Colon (tissue), 2 donors: Measurements from ENCODE around the gene INTS14.

Source experiments
- FAIRE-seq: peaks from 2 replicates; lab custom pipeline; 2012; peaks lifted over from hg19 to GRCh38; lab: Jason Lieb, UNC
- donor health status: control.
- donor health status: control.

INTS14 gene

GRCh38 chr15:65610871-65611718 lies at the start of gene INTS14:
TSS of gene INTS14 (minus strand) at chr15:65611131. CDS start at chr15:65607380, 3,751 bp downstream.
- FAIRE-seq = no peak

- FAIRE-seq = no peak
Observed at GRCh38 chr15:65659502-65660052, 48.6 kb upstream of the INTS14 start.

- no peak for FAIRE-seq
Observed at GRCh38 chr15:65655457-65655856, 44.5 kb upstream of the INTS14 start.

GRCh38 chr15:65655026-65655425 lies 44.1 kb upstream of the INTS14 start:
- FAIRE-seq = no peak

- FAIRE-seq = no peak
Observed at GRCh38 chr15:65653801-65654521, 43.0 kb upstream of the INTS14 start.

- FAIRE-seq = no peak
Observed at GRCh38 chr15:65653341-65653740, 42.4 kb upstream of the INTS14 start.

GRCh38 chr15:65651831-65652749 lies 41.2 kb upstream of the INTS14 start:
- no peak for FAIRE-seq

GRCh38 chr15:65651042-65651322 lies 40.1 kb upstream of the INTS14 start:
- FAIRE-seq = no peak

GRCh38 chr15:65650312-65651041 lies 39.5 kb upstream of the INTS14 start:
- no peak for FAIRE-seq

- FAIRE-seq = no peak
Observed at GRCh38 chr15:65646486-65646885, 35.6 kb upstream of the INTS14 start.

GRCh38 chr15:65645392-65645791 lies 34.5 kb upstream of the INTS14 start:
- FAIRE-seq = no peak

- FAIRE-seq = no peak
Observed at GRCh38 chr15:65644282-65644681, 33.4 kb upstream of the INTS14 start.

- FAIRE-seq = no peak
Observed at GRCh38 chr15:65642594-65642993, 31.7 kb upstream of the INTS14 start.

- no peak for FAIRE-seq
Observed at GRCh38 chr15:65641768-65642475, 31.0 kb upstream of the INTS14 start.

- no peak for FAIRE-seq
Observed at GRCh38 chr15:65639509-65639908, 28.6 kb upstream of the INTS14 start.

- FAIRE-seq = no peak
Observed at GRCh38 chr15:65638681-65639089, 27.8 kb upstream of the INTS14 start.

- FAIRE-seq = no peak
Observed at GRCh38 chr15:65638109-65638508, 27.2 kb upstream of the INTS14 start.

GRCh38 chr15:65634356-65634755 lies 23.4 kb upstream of the INTS14 start:
- FAIRE-seq = no peak

GRCh38 chr15:65633752-65634151 lies 22.8 kb upstream of the INTS14 start:
- FAIRE-seq = no peak

GRCh38 chr15:65632780-65633375 lies 21.9 kb upstream of the INTS14 start:
- FAIRE-seq = no peak
